T47D (cell line): ENCODE results near the gene CNTNAP5.

ENCODE experiments used
- DNase-seq, 2 experiments: peaks; one replicate each; pipeline versions ENCODE4 v3.0.0 to v3.0.0-alpha.2; 2011 to 2012; ENCODE audit warnings: low read depth in 1 of 2, low spot score in 1 of 2
- JUND ChIP-seq: IDR thresholded peaks from 2 replicates; pipeline ENCODE4 v1.6.1; 2012; ENCODE audit warnings: low read depth
- in situ Hi-C: cut with HindIII; loops from 2 replicates; pipeline ENCODE4 v1.10.0; 2016; ENCODE audit warnings: low sequenced_read_pairs, low pct_unique_long_range_greater_than_20kb

The CNTNAP5 gene

DNA sequence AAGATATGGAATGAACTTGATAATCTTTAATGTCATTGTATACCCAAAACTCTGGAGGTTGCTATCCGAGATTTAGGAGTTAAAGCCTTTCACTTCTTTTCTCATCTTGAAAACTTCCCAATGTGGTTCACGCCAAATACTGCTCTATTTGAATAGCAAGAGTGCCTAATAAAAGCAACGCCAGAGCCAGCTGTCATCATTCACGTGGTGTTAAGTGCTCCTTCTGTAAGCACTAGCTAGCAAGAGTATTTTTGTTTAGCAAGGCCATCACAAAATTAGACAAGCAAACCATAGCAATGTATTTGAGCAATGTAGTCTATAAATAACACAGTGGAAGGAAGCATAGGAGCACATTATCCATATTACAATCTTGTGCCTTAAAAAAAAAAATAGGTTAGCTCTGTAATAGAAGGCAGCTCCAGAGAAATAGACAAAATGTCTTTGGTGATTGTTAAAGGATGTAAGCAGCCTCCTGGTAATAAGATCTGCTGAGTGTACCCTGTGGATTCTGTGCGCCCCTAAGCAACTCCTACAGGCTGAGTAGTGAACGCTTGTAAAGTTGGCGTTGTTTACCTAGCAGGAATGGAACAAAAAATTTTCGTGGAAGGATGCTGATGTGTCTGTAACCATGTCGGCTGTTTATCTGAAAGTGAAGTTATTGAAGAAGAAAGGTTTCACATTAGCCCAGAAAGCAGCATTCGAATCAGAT is 518.0 kb downstream of the CNTNAP5 start:
- in situ Hi-C loops: no loop called here
- TF ChIP-seq JUND: no peak
- no peak for DNase-seq

DNA sequence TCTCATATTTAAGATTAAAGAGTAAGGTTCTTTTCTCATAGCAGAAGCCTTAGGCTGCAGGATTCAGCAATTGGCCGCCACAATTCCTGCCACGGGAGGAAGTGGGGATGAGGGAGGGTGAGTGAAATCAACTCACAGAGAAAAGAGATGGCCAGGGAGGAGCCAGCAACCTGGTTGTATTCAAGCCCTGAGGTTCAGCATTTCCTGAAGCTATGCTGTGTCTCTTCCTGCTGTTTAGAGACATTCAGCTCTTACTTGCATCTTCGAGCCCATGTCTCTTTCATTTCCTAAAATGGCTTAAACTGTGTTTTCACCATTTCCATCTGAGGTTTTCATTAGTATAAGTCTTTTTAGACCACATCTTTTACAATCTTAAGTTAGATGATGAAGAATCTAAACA is 522.6 kb downstream of the CNTNAP5 start:
- no peak for TF ChIP-seq JUND
- in situ Hi-C loops: no loop called here
- no peak for DNase-seq

DNA sequence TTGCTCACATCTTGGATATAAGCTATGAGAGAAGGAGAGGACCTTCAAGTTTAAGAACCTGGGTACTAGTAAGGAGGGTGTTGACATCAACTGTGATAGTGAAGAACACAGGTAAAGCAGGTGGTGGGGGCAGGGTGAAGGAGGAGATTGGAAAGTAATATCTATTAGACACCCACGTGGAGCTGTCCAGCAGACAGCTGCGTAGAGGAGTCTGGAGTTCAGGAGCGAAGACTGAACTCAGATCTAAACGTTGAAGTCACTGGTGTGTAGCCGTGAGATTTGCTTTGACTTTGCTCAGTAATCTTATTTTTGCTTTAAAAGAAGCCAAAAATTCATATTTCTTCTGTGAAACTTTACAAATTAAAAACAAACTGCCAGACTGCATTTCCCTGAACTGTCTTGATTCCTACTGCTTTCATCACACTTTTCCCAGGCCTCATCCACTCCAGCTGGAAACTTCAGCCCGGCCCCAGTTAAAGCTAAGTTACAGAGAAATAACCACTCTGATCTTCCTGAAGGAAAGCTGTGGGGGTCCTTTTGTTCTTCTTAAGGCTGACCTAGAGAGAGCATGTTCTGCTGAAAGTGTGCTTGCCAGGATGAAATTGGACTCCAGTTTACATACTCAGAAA is 533.3 kb downstream of the CNTNAP5 start:
- in situ Hi-C loops: no loop called here
- no peak for TF ChIP-seq JUND
- no peak for DNase-seq

DNA sequence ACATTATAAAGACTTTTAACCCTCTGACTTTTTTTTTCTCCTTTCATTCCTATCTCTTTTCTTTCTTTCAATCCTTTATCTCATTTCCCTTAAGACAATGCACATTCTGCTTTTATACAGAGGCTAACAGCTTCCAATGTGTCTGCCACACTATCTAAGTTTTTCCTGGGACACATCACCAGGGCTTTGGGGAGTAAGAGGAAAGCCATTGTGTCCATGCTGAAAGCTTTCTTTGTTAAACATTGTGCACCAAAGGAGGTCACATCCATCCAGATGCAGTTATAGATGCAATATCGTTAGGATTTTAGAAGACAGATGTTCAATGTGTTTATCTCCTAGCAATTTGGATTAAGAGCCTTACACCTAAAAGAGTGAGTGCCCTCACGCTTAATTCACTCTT is 534.1 kb downstream of the CNTNAP5 start:
- no peak for TF ChIP-seq JUND
- in situ Hi-C loops: no loop called here
- DNase-seq: no peak

DNA sequence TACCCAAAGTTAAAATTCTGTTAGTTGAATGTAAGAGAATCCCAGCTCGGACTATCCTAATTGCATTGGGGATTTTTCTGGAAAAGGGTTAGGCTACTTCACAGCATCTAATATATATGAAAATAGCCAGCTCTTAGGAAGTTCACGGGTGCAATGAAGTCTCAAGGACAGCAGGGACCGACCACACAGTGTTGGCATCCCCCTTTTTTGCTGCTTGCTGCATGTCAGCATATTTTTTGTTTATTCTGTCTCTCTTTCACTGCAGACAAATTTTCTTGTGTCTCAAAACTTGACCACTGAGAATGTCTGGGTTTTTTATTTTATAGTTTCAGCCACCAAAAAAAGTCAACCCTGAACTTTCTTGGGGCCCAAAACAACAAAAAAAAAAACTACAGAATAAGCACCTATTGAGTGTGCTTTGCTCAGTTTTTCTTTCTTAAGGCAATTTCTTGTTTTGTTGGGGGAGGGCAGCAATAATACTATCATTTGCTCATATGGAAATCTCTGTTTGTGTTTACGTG is 535.6 kb downstream of the CNTNAP5 start:
- TF ChIP-seq JUND: no peak
- DNase-seq: no peak
- in situ Hi-C loops: no loop called here

DNA sequence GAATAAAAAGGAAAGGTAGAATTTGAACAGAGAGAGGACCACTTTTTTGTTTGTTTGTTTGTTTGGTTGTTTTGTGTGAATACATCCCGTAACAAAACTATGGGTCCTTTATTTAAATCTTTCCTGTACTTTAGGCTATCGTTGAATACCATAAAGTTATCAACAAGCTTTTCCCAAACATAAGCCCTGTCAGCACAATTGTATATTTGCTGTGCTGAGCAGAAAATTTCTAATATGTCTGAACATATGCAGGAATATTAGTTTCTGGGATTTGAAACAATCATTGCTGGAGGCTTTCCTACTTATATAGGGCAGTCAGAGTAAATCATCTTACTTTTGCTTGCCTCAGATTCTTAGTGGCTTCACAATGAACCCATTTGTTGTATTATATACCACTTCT is 536.4 kb downstream of the CNTNAP5 start:
- DNase-seq: no peak
- no peak for TF ChIP-seq JUND
- in situ Hi-C loops: no loop called here

DNA sequence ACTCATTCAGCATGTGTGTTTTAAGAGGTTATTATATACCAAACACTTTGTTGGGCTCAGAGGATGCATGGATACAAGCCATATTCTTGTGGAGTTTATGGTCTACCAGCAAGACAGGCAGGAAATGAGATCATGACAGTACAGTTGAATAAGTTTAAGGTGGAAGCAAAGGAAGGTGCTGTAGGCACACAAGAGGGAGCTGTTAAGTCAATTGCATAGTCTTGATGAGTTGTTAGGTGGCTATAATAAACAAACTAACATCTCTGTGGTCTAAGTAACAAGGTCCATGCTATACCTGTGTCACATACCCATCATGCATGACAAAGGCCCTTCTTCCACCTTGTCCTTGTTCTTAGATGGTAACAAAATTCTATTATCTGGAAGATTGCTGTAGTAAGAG is 538.3 kb downstream of the CNTNAP5 start:
- in situ Hi-C loops: no loop called here
- DNase-seq: no peak
- no peak for TF ChIP-seq JUND

DNA sequence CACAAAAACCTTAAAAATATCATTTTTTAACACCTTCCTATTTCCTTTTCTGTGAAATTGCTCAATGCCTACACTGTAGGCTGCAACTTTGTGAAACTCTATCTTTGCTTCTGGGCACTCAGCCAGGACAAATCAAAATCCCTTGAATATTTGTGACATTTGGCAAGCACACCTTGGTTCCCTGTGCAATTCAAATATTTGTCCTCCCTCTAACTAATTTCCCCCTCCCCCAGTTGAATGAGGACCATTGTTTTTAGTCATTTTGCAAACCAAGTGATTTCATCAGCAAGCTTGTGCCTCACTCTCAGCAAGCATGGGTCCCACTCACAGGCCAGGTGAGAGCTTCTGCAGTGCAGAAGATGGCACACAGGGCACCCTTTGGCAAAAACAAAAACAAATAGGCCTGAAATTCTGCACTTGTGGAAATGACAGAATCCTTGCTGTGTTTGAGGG is 541.5 kb downstream of the CNTNAP5 start:
- in situ Hi-C loops: no loop called here
- TF ChIP-seq JUND: no peak
- peak in 1 of 2 experiments; percentile 40 for DNase-seq

DNA sequence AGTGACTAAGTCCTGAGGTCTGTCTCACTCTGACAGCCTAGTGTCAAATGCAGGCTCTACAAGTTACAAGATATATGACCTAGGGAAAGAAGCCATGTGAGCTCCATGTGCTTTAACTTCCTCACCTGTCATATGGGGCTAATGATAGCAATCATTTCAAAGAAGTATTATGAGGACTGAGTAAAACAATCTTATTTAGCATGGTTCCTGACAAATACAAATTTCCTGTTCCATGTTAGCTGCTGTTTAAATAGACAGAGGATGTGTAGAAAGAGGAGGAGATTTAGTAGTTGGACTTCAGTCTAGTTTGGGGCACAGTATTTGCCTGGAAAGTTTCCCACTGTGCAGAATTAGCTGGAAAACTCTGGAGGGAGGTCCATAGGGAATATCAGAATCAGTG is 545.8 kb downstream of the CNTNAP5 start:
- no peak for TF ChIP-seq JUND
- DNase-seq: no peak
- in situ Hi-C loops: no loop called here

DNA sequence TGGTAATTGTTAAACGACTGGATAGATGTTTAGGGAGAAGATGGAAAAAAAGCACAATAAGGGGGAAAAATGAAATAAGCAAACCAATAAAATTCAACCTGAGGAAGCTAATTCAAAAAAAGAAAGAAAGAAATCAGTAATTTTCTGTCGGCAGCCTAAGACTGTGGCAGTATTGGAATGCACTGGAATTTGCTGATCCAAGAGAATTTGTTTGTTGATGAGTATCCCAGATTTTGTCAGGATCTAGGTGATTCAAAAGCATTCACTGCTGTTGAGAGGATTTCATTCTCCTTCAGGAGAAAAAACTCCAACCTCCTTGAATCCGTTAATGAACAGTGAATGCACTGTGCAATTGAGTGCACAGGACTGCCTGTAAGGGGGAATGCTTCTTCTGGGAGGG is 546.7 kb downstream of the CNTNAP5 start:
- DNase-seq: no peak
- in situ Hi-C loops: no loop called here
- TF ChIP-seq JUND: no peak

DNA sequence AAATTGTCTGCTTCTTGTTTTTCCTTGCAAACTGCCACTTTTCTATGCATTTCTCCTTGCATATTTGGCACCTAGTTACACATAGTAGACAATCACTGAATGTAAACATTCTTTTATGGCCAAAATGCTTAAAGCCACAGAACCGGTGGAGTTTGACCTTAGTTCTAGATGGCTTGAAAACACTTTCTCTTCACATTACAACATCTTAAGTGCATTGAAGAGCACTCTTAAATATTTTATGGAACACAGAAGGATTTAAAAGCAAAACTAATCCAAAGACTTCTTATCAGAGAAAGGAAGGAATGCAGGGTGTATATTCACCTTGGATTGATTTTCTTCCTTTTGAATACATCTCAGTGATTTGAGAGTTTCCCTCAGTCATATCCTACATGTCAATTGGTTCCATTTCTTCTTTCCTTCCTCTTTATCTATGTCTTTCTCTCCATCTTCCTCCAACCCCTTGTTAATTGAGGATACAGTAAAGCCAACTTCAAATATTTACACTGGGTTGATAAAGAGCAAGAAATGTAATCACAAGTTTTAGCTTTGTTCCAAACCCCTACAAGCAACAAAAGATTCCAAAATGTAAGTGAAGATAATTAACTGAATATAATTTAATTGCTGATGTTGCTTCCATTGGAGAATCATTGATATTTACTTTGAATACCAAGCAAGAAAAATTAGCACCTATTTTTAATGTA is 548.0 kb downstream of the CNTNAP5 start:
- in situ Hi-C loops: no loop called here
- DNase-seq: no peak
- TF ChIP-seq JUND: no peak

DNA sequence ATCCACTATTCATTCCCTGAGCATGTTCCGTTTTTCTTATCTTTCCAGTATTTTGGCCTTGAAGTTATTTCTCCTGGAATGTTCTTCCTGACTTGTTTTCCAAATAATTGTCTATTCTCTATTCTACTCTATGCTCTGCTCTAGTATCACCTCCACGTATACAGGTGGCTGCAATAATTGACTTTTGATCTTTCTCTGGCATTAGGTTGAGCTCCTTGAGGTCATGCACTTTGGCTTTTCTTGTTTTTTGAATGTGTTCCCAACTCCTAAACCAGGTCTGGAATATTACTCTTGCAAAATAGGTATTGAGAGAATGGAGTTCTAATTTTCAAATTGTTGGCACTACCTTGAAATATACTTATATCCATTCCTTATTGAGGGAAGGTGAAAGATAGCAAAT is 550.4 kb downstream of the CNTNAP5 start:
- TF ChIP-seq JUND: no peak
- in situ Hi-C loops: no loop called here
- no peak for DNase-seq

DNA sequence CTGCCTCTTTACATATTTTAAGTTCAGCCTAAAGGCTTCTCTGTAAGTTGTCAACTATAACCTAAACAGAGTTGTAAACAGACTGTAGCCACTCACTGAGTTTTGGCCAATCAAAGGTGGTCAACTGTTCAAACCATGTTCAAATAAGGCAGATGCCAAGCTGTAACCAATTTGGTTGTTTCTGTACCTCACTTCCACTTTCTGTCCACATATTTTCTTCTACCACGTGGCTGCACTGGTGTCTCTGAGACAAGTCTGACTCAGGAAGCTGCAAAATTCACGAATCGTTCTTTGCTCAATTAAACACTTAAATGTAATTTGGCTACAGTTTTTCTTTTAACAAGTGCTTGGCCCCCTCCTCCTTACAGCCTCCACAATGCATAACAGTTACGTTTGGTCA is 555.2 kb downstream of the CNTNAP5 start:
- no peak for TF ChIP-seq JUND
- in situ Hi-C loops: no loop called here
- DNase-seq: no peak
